H1 (cell line): ENCODE data around the gene DTNB. TPM values are rescaled to one million over a fixed set of nuclear protein-coding genes. Genes with fewer than 3 reads are reported as not detected.
"Not testable (repeated sequence)": the region's sequence is repeated elsewhere in the genome, so short reads cannot be mapped to it uniquely, and the experiment has no call there.

ENCODE experiments used
- CTCF ChIA-PET: fragments of 300-600 bp; sonication (Branson Sonifier 250); formaldehyde crosslinking; loops from one replicate; lab custom pipeline; 2021; ENCODE audit not compliant: partially characterized antibody; lab: Charles Lee
- POLR2A ChIA-PET: fragments of 300-600 bp; sonication (Branson Sonifier 250); formaldehyde crosslinking; loops from one replicate; lab custom pipeline; 2021; ENCODE audit warnings: inconsistent platforms; ENCODE audit not compliant: partially characterized antibody; lab: Charles Lee
- DNase-seq, 2 experiments: peaks; one replicate each; pipeline versions ENCODE4 v3.0.0 to v3.0.0-alpha.2; 2010 to 2022; ENCODE audit warnings: low spot score in 2 of 2, low read depth in 1 of 2, mixed read lengths in 1 of 2
- FAIRE-seq: peaks from 2 replicates; lab custom pipeline; 2011; peaks lifted over from hg19 to GRCh38; lab: Jason Lieb, UNC
- H2AFZ ChIP-seq: 2 replicates; pipeline ENCODE4 v1.8.1; 2012; ENCODE audit warnings: low read length, inconsistent platforms
- H2AK5ac ChIP-seq: 2 replicates; pipeline ENCODE4 v1.6.1; 2013; ENCODE audit warnings: low read depth, low read length
- H2BK120ac ChIP-seq: replicated peaks from 2 replicates; pipeline ENCODE3; 2013; ENCODE audit warnings: low read depth, low read length, inconsistent platforms
- H2BK12ac ChIP-seq: 2 replicates; pipeline ENCODE4 v1.6.1; 2013; ENCODE audit warnings: low read depth, low read length
- H2BK15ac ChIP-seq: 2 replicates; pipeline ENCODE4 v1.6.1; 2013; ENCODE audit warnings: low read length
- H2BK20ac ChIP-seq: 2 replicates; pipeline ENCODE4 v1.6.1; 2013; ENCODE audit warnings: low read length
- H2BK5ac ChIP-seq: 2 replicates; pipeline ENCODE4 v1.6.1; 2013; ENCODE audit warnings: low read depth, low read length
- H3K14ac ChIP-seq: 2 replicates; pipeline ENCODE4 v1.6.1; 2013; ENCODE audit warnings: inconsistent platforms; ENCODE audit not compliant: insufficient read length
- H3K18ac ChIP-seq: 2 replicates; pipeline ENCODE4 v1.6.1; 2013; ENCODE audit warnings: low read length; ENCODE audit errors: extremely low read depth
- H3K23ac ChIP-seq: 2 replicates; pipeline ENCODE4 v1.6.1; 2013; ENCODE audit warnings: inconsistent platforms; ENCODE audit not compliant: insufficient read length
- H3K23me2 ChIP-seq: 2 replicates; pipeline ENCODE4 v1.6.1; 2013; ENCODE audit warnings: low read depth, low read length
- H3K27ac ChIP-seq: 2 replicates; pipeline ENCODE4 v1.6.1; 2011; ENCODE audit warnings: low read depth, low read length, inconsistent platforms
- H3K27me3 ChIP-seq, 4 experiments: replicated peaks in 1 of 4; 1 replicate in 1 of 4; 2 replicates in 3 of 4; pipeline versions ENCODE4 v1.6.1 to v1.8.1; 2011 to 2013; ENCODE audit warnings: low read length in 3 of 4, mild to moderate bottlenecking in 3 of 4, inconsistent platforms in 2 of 4, mixed read lengths in 2 of 4, moderate library complexity in 1 of 4; ENCODE audit not compliant: control insufficient read depth in 3 of 4, insufficient read depth in 3 of 4; ENCODE audit errors: extremely low read depth in 1 of 4
- H3K36me3 ChIP-seq, 4 experiments: 2 replicates each; pipeline versions ENCODE4 v1.6.1 to v1.8.1; 2011 to 2013; ENCODE audit warnings: mild to moderate bottlenecking in 4 of 4, low read length in 3 of 4, moderate library complexity in 2 of 4, control low read depth in 1 of 4, inconsistent platforms in 1 of 4; ENCODE audit not compliant: insufficient read depth in 4 of 4, control insufficient read depth in 2 of 4
- H3K4ac ChIP-seq: replicated peaks from 2 replicates; pipeline ENCODE3; 2013; ENCODE audit warnings: low read length, low read depth, mixed read lengths, inconsistent platforms; ENCODE audit not compliant: insufficient read length
- H3K4me1 ChIP-seq, 4 experiments: replicated peaks in 1 of 4; 1 replicate in 1 of 4; 2 replicates in 3 of 4; pipeline versions ENCODE4 v1.6.1 to v1.8.1; 2011 to 2013; ENCODE audit warnings: low read length in 3 of 4, inconsistent platforms in 2 of 4, mixed read lengths in 1 of 4; ENCODE audit not compliant: insufficient read depth in 4 of 4, control insufficient read depth in 3 of 4
- H3K4me2 ChIP-seq, 2 experiments: 2 replicates each; pipeline versions ENCODE4 v1.6.1 to v1.8.1; 2011 to 2013; ENCODE audit warnings: low read depth in 2 of 2, low read length in 2 of 2, control low read depth in 1 of 2, inconsistent platforms in 1 of 2, mild to moderate bottlenecking in 1 of 2; ENCODE audit not compliant: insufficient read depth in 1 of 2
- H3K4me3 ChIP-seq, 4 experiments: fragments of 200-600, 300-600 bp in 1 of 4; sonication (generic), shearing (Covaris generic), sonication (Bioruptor Twin) in 1 of 4; 2 replicates each; pipeline versions ENCODE4 v1.5.1 to v1.8.1; 2011 to 2016; ENCODE audit warnings: low read length in 4 of 4, low read depth in 3 of 4, control low read depth in 2 of 4, inconsistent platforms in 2 of 4, mild to moderate bottlenecking in 2 of 4, mixed read lengths in 1 of 4, moderate library complexity in 1 of 4; ENCODE audit not compliant: insufficient read depth in 2 of 4; ENCODE audit errors: extremely low read depth in 1 of 4
- H3K56ac ChIP-seq: replicated peaks from 2 replicates; pipeline ENCODE3; 2013; ENCODE audit warnings: low read depth, mild to moderate bottlenecking, mixed read lengths, low read length, inconsistent platforms; ENCODE audit not compliant: insufficient read length
- H3K79me1 ChIP-seq: 2 replicates; pipeline ENCODE4 v1.6.1; 2013; ENCODE audit warnings: low read depth, low read length, control low read depth
- H3K79me2 ChIP-seq, 2 experiments: 2 replicates each; pipeline versions ENCODE4 v1.6.1 to v1.8.1; 2012 to 2013; ENCODE audit warnings: low read length in 2 of 2, mild to moderate bottlenecking in 2 of 2, inconsistent platforms in 1 of 2; ENCODE audit not compliant: insufficient read depth in 2 of 2, control insufficient read depth in 1 of 2
- H3K9ac ChIP-seq, 4 experiments: replicated peaks in 1 of 4; 1 replicate in 1 of 4; 2 replicates in 3 of 4; pipeline versions ENCODE4 v1.6.1 to v1.8.1; 2011 to 2013; ENCODE audit warnings: low read depth in 3 of 4, low read length in 3 of 4, control low read depth in 2 of 4, mild to moderate bottlenecking in 2 of 4, moderate library complexity in 2 of 4, inconsistent platforms in 1 of 4; ENCODE audit errors: extremely low read depth in 1 of 4
- H3K9me3 ChIP-seq, 2 experiments: 2 replicates each; pipeline versions ENCODE4 v1.6.1 to v1.8.1; 2012 to 2013; ENCODE audit warnings: mild to moderate bottlenecking in 2 of 2, moderate library complexity in 2 of 2, control low read depth in 1 of 2, inconsistent platforms in 1 of 2, low read depth in 1 of 2, low read length in 1 of 2, mixed read lengths in 1 of 2; ENCODE audit not compliant: insufficient read depth in 2 of 2
- H4K20me1 ChIP-seq, 2 experiments: replicated peaks in 1 of 2; 2 replicates each; pipeline versions ENCODE3 to v1.8.1; 2011 to 2013; ENCODE audit warnings: inconsistent platforms in 2 of 2, low read length in 2 of 2, mild to moderate bottlenecking in 1 of 2; ENCODE audit not compliant: insufficient read depth in 2 of 2, control insufficient read depth in 1 of 2
- H4K5ac ChIP-seq: 2 replicates; pipeline ENCODE4 v1.6.1; 2013; ENCODE audit warnings: low read length, low read depth, mixed read lengths, inconsistent platforms; ENCODE audit not compliant: insufficient read length
- H4K8ac ChIP-seq: 2 replicates; pipeline ENCODE4 v1.8.0; 2013; ENCODE audit warnings: mild to moderate bottlenecking, moderate library complexity, low read length, inconsistent platforms; ENCODE audit not compliant: insufficient read depth; ENCODE audit errors: extremely low read depth
- H4K91ac ChIP-seq: replicated peaks from 2 replicates; pipeline ENCODE3; 2013; ENCODE audit warnings: low read length, mixed read lengths, inconsistent platforms; ENCODE audit not compliant: insufficient read length
- WGBS, 2 experiments: shearing (Covaris generic) in 1 of 2; methylation state at CpG; one replicate each; pipeline versions ENCODE4 v1.1.6 to v1.1.7; 2013 to 2015; ENCODE audit warnings: low lambda C conversion rate in 2 of 2, mixed read lengths in 2 of 2, inconsistent platforms in 1 of 2, low coverage in 1 of 2, missing lambda C conversion rate in 1 of 2; ENCODE audit not compliant: insufficient replicate concordance in 2 of 2, insufficient coverage in 1 of 2, insufficient read length in 1 of 2; ENCODE audit errors: extremely low coverage in 1 of 2, missing lambda C conversion rate in 1 of 2; 5-methylcytosine and 5-hydroxymethylcytosine counted together
- polyA plus RNA-seq, 7 experiments: library from polyadenylated mRNA; depleted of rRNA in 3 of 7; stranded (reverse) in 5 of 7; unstranded in 2 of 7; fragments of >200 nt in 5 of 7; fragments of 200-250 nt in 2 of 7; gene quantifications; 1 replicate in 5 of 7; 2 replicates in 1 of 7; 4 replicates in 1 of 7; pipeline versions ENCODE4 v1.2.1 to v1.2.3, GENCODE V29; 2011 to 2013; ENCODE audit warnings: missing spikeins in 2 of 7, mixed read lengths in 2 of 7
- total RNA-seq: library from RNA; stranded (reverse); fragmentation: NEBNext Ultra II Directional; extraction: Animal tissue kit (Norgen Biotek cat#: 25700); gene quantifications from 2 replicates; pipeline ENCODE4 v1.2.1, GENCODE V29; 2021

The DTNB gene
- total and polyA plus RNA-seq, 2 of the 8 experiments (the other 6 are each of a cell fraction or from before 2014, with no cell fraction given), result 39.6 to 49.5 TPM

DNA sequence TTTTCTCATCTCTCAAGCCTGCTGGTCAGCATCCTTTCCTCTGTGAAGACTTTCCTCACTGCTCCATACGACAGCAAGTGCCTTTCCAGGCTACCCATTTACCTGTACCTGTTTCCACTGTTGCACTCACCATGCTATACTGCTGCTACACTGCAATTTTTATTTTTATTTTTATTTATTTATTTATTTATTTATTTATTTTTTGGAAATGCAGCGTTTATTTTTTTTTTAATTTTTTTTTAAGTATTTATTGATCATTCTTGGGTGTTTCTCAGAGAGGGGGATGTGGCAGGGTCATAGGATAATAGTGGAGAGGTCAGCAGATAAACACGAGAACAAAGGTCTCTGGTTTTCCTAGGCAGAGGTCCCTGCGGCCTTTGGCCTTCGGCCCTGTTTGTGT is 139.6 kb downstream of the DTNB start:
- H2AK5ac ChIP-seq, CTCF ChIA-PET, H3K56ac ChIP-seq, H2BK5ac ChIP-seq, H3K4me3 ChIP-seq, H4K5ac ChIP-seq, H3K9ac ChIP-seq, H4K20me1 ChIP-seq, H3K27me3 ChIP-seq, H2BK120ac ChIP-seq, H2BK15ac ChIP-seq, H3K23ac ChIP-seq, DNase-seq, H3K4me2 ChIP-seq, H3K23me2 ChIP-seq, H4K8ac ChIP-seq, H2BK12ac ChIP-seq, H3K4me1 ChIP-seq, H2AFZ ChIP-seq, H3K14ac ChIP-seq, H3K79me2 ChIP-seq, H3K4ac ChIP-seq, H3K27ac ChIP-seq, H2BK20ac ChIP-seq, POLR2A ChIA-PET, H3K79me1 ChIP-seq, FAIRE-seq, H4K91ac ChIP-seq, H3K18ac ChIP-seq: not testable (repeated sequence)
- 95% methylated on average over 5 of the region's 5 CpGs; no CpG with 5 or more reads in 1 of the 2 experiments for WGBS, 2 experiments
- H3K36me3 ChIP-seq, result peaks cover 0 to 29% (median 5%) of the 10 kb centered on the region in 4 experiments; a peak in 3 of 8 replicates
- H3K9me3 ChIP-seq, result peaks cover 0 to 27% of the 10 kb centered on the region in 2 experiments; a peak in 2 of 4 replicates
